GM12865 (cell line): Measurements from ENCODE around the gene CASP14.
"Not testable (repeated sequence)": the region's sequence is repeated elsewhere in the genome, so short reads cannot be mapped to it uniquely, and the experiment has no call there.

Experiments used
- DNase-seq: peaks from one replicate; pipeline ENCODE4 v3.0.0; 2010; ENCODE audit warnings: low read depth
- H3K4me3 ChIP-seq: 2 replicates; pipeline ENCODE4 v1.5.1; 2011; ENCODE audit warnings: mild to moderate bottlenecking, low read depth, low read length, control low read depth
- TF ChIP-seq, protein P1 (sequence below): IDR thresholded peaks from 2 replicates; pipeline ENCODE4 v1.5.1; 2011; ENCODE audit warnings: low read length, control low read depth, low read depth, inconsistent platforms; ENCODE audit not compliant: insufficient read depth; ENCODE audit errors: missing control alignments

The CASP14 gene

DNA sequence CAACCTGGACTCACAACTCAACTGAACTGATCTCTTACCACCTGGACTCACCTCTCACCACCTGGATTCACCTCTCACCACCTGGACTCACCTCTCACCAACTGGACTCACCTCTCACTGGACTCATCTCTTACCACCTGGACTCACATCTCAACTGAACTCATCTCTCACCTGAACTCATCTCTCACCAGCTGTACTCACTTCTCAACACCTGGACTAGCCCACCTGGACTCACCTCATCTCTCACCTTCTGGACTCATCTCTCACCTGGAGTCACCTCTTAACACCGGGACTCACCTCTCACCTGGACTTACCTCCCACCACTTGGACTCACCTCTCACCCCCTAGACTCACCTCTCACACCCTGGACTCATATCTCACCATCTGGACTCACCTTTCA is 7.3 kb upstream of the CASP14 start:
- TF ChIP-seq, protein P1, sequence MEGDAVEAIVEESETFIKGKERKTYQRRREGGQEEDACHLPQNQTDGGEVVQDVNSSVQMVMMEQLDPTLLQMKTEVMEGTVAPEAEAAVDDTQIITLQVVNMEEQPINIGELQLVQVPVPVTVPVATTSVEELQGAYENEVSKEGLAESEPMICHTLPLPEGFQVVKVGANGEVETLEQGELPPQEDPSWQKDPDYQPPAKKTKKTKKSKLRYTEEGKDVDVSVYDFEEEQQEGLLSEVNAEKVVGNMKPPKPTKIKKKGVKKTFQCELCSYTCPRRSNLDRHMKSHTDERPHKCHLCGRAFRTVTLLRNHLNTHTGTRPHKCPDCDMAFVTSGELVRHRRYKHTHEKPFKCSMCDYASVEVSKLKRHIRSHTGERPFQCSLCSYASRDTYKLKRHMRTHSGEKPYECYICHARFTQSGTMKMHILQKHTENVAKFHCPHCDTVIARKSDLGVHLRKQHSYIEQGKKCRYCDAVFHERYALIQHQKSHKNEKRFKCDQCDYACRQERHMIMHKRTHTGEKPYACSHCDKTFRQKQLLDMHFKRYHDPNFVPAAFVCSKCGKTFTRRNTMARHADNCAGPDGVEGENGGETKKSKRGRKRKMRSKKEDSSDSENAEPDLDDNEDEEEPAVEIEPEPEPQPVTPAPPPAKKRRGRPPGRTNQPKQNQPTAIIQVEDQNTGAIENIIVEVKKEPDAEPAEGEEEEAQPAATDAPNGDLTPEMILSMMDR = no peak
- H3K4me3 ChIP-seq = no peak overlapping the region
- no peak for DNase-seq

DNA sequence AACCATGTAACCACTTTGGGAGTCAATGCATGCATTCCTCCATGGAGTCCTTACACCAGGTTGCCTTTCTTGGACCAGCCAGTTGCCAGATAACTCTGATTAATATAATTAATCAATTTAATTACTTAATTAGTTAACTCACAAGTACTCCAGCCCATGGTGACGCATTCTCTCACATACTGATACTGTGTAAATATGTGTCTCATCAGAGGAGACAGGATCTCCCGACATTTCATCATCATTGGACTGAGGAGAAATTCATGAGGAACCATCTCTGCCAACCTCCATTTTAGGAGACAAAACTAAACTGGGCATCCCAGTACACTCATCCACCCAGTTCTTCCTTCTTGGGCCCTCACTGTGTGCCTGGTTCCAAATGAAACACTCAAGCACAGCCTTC is 6.5 kb upstream of the CASP14 start:
- H3K4me3 ChIP-seq = no peak overlapping the region
- DNase-seq = no peak
- TF ChIP-seq, protein P1 = no peak

DNA sequence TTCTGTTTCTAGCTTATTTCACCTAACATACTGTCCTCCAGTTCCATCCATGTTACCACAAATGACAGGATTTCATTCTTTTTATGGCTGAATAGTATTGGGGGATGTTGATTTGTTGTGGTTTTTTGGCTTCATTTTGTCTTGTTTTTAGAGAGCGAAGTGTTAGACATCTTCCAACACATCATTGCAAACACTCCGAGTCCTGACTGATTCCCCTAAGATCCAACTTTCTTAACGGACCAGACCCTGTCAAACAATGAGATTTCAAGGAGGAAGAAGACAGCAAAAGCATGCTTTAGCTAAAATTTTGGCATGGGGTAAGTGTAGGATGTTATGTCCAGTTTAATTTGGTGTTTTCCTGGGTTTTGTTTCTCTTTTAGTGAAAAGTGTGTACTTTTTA is 3.8 kb upstream of the CASP14 start:
- H3K4me3 ChIP-seq = no peak overlapping the region
- TF ChIP-seq, protein P1 = no peak
- DNase-seq = no peak

DNA sequence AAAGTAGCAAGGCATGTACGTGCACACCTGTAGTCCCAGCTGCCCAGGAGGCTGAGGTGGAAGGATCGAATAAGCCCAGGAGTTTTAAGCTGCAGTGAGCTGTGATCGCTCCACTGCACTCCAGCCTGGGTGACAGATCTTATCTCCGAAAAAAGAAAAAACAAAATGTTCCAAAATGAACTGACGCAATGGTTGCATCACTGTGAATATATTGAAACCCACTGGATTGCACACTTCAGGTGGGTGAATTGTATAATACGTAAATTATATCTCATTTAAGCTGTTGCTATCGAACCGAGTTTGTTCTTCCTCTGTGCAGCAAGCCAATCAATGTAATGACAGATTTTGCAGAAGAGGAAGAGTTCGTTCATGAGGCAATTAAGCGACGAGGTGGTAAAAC is 1.6 kb upstream of the CASP14 start:
- no peak for DNase-seq
- TF ChIP-seq, protein P1 = no peak
- H3K4me3 ChIP-seq = no peak overlapping the region

DNA sequence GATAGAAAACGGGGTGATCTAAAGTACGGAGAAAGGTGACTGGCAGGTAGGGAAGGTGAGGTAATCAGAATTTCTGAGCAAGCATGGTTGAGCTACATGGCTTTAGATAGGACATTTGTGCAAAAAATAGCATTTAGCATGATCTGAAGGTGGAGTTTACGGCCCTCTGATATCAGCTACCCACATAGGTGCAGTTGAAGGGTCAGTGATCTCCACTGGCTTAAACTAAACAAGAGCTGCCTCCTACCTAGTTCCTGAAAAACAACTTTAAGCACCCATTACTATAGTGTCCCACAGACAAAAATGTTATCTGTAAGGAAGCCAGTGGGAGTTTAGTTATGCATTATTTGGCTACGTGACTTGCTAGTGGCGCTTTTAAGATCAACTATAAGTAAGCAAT is 1.2 kb upstream of the CASP14 start:
- no peak overlapping the region for H3K4me3 ChIP-seq
- TF ChIP-seq, protein P1 = no peak
- no peak for DNase-seq

DNA sequence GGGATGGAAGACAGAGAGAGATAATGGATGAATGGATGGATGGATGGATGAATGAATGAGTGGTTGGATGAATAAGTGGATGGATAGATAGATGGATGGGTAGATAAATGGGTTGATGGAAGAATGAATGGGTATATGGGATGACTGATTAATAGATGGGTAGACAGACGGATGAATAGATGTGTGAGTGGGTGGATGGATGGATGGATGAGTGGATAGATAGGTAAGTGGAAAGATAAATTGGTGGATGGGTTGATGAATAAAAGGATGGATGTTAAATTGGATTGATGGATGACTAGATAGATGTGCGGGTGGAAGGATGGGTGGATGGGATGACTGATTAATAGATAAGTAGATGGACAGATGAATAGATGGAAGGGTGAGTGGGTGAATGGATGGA is 1.4 kb downstream of the CASP14 start:
- TF ChIP-seq, protein P1 = no peak
- H3K4me3 ChIP-seq = no peak overlapping the region
- no peak for DNase-seq

DNA sequence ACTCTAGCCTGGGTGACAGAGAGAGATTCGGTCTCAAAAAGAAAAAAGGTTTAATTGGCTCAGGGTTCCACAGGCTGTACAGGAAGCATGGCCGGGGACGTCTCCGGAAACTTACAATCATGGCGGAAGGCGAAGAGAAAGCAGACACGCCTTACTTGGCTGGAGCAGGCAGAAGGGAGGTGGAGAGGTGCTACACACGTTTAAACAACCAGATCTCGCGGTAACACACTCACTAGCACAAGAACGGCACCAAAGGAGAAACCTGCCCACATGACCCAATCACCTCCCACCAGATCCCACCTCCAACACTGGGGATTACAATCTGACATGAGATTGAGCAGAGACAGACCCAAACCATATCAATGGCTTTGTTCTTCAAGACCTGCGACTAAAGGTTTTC is 12.8 kb downstream of the CASP14 start:
- TF ChIP-seq, protein P1 = no peak
- no peak overlapping the region for H3K4me3 ChIP-seq
- DNase-seq = no peak

DNA sequence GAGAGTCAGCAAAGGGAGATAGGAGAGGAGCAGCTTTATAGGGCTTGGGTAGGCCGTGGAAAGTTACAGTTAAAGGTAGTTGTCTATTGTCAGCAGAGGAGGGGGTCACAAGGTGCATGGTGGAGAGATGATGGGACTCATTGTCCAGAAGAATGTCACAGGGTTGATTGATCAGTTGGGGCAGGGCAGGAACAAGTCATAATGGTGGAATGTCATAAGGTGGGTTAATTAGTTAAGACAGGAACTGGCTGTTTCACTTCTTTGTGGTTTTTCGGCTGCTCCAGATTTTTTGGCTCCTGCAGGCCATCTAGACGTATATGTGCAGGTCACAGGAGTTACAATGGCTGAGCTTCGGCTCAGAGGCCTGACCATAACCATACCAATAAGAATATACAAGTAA is 21.1 kb downstream of the CASP14 start:
- not testable (repeated sequence) for DNase-seq, H3K4me3 ChIP-seq
